ENCODE results near the gene DTNA.
A peak's percentile ranks its signal among the peaks of the same experiment; 100 is the strongest.
"Not testable (repeated sequence)": the region's sequence is repeated elsewhere in the genome, so short reads cannot be mapped to it uniquely, and the experiment has no call there.

The DTNA gene

GRCh38 chr18:34709750-34710441 lies at the start of gene DTNA:
Gene DTNA, plus strand, starts transcription at chr18:34710298. Its CDS starts 45,679 bp downstream, at chr18:34755977.
- no peak for FAIRE-seq
- peak; percentile 32 for DNase-seq (ENCODE audit: low spot score)

- DNase-seq (ENCODE audit: low spot score) (no peak), FAIRE-seq (no peak)
Measured at GRCh38 chr18:34660572-34660971, 49.5 kb upstream of the DTNA start.

- FAIRE-seq: no peak
Measured at GRCh38 chr18:34661464-34662087, 48.5 kb upstream of the DTNA start.

GRCh38 chr18:34676816-34677574 lies 33.1 kb upstream of the DTNA start:
- DNase-seq (ENCODE audit: low spot score) (no peak), FAIRE-seq (no peak)

More at GRCh38 chr18:34661464-34662087, 48.5 kb upstream of the DTNA start:
- DNase-seq (ENCODE audit: low spot score): peak; percentile 38

- not testable (repeated sequence) for FAIRE-seq; DNase-seq (ENCODE audit: low spot score)
Measured at GRCh38 chr18:34689750-34690149, 20.3 kb upstream of the DTNA start.

- DNase-seq (ENCODE audit: low spot score) (no peak), FAIRE-seq (no peak)
Measured at GRCh38 chr18:34691614-34692013, 18.5 kb upstream of the DTNA start.

- DNase-seq (ENCODE audit: low spot score): no peak
Measured at GRCh38 chr18:34694591-34695165, 15.4 kb upstream of the DTNA start.

GRCh38 chr18:34695310-34695709 lies 14.8 kb upstream of the DTNA start:
- DNase-seq (ENCODE audit: low spot score) (no peak), FAIRE-seq (no peak)

More at GRCh38 chr18:34694591-34695165, 15.4 kb upstream of the DTNA start:
- no peak for FAIRE-seq

GRCh38 chr18:34696671-34697070 lies 13.4 kb upstream of the DTNA start:
- DNase-seq (ENCODE audit: low spot score) (no peak), FAIRE-seq (no peak)

GRCh38 chr18:34697233-34697632 lies 12.9 kb upstream of the DTNA start:
- DNase-seq (ENCODE audit: low spot score): no peak
- FAIRE-seq: no peak

- FAIRE-seq (no peak), DNase-seq (ENCODE audit: low spot score) (no peak)
Measured at GRCh38 chr18:34697891-34698290, 12.2 kb upstream of the DTNA start.

- FAIRE-seq (no peak), DNase-seq (ENCODE audit: low spot score) (no peak)
Measured at GRCh38 chr18:34701911-34702310, 8.2 kb upstream of the DTNA start.

GRCh38 chr18:34702814-34703213 lies 7.3 kb upstream of the DTNA start:
- DNase-seq (ENCODE audit: low spot score): no peak
- no peak for FAIRE-seq

- no peak for DNase-seq (ENCODE audit: low spot score)
- FAIRE-seq: no peak
Measured at GRCh38 chr18:34704074-34704473, 6.0 kb upstream of the DTNA start.

GRCh38 chr18:34704823-34705222 lies 5.3 kb upstream of the DTNA start:
- DNase-seq (ENCODE audit: low spot score): no peak

GRCh38 chr18:34707670-34708069 lies 2.4 kb upstream of the DTNA start:
- FAIRE-seq: no peak
- peak; percentile 49 for DNase-seq (ENCODE audit: low spot score)

More at GRCh38 chr18:34704823-34705222, 5.3 kb upstream of the DTNA start:
- FAIRE-seq: no peak

- no peak for DNase-seq (ENCODE audit: low spot score)
- no peak for FAIRE-seq
Measured at GRCh38 chr18:34709104-34709503, 994 bp upstream of the DTNA start.

- no peak for DNase-seq (ENCODE audit: low spot score)
Measured at GRCh38 chr18:34710458-34710914, 388 bp downstream of the DTNA start.

GRCh38 chr18:34710934-34711333 lies 836 bp downstream of the DTNA start:
- no peak for DNase-seq (ENCODE audit: low spot score)
- FAIRE-seq: no peak

More at GRCh38 chr18:34710458-34710914, 388 bp downstream of the DTNA start:
- FAIRE-seq: no peak

- FAIRE-seq; DNase-seq (ENCODE audit: low spot score): not testable (repeated sequence)
Measured at GRCh38 chr18:34716111-34716510, 6.0 kb downstream of the DTNA start.

- FAIRE-seq: no peak
- no peak for DNase-seq (ENCODE audit: low spot score)
Measured at GRCh38 chr18:34718610-34719009, 8.5 kb downstream of the DTNA start.

GRCh38 chr18:34720220-34720619 lies 10.1 kb downstream of the DTNA start:
- DNase-seq (ENCODE audit: low spot score) (no peak), FAIRE-seq (no peak)
